Measurements from ENCODE around the gene APBA1.

The APBA1 gene

DNA sequence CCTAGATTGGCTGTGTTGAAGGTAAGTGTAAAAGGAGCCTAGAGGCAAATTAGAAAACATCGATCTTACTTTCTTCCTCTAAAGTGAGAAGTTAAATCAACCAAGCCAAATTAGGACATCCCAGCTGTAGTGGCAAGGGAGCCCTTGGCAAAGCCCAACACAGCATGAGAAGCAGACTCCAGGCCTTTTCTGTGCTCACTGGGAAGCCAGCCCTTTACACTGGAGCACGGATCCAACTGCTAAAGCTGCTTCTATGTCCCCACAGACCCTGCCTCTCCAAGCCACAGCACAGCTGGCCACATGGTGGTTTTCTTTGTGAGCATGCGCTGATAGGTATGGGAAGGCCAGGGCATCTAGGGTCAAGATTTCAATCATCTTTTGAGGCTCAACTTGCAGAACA is 94.1 kb downstream of the APBA1 start:
- no peak for DNase-seq (ENCODE audit: low read depth)

- no peak for DNase-seq (ENCODE audit: low read depth)
These were observed 95.0 kb downstream of the APBA1 start for GRCh38 chr9:69577123-69577522.

DNA sequence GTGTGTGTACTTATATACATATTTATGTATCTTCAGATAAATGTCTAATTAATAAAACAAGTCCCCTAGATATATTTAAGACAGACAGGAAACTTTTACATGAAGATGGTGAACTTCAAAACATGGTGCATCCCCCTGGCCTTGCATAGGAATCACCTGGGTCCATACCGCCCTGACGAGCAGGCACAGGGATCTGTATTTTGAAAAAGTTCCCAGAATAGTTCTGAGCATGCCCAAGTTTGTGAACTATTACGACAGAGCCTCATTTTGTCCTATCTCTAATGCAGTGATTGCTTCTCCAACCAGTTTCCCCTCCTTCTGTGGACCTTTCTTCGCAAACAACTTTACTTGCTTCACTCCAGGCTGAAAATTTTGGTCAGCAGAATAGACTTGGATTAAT is 98.1 kb downstream of the APBA1 start:
- no peak for DNase-seq (ENCODE audit: low read depth)

DNA sequence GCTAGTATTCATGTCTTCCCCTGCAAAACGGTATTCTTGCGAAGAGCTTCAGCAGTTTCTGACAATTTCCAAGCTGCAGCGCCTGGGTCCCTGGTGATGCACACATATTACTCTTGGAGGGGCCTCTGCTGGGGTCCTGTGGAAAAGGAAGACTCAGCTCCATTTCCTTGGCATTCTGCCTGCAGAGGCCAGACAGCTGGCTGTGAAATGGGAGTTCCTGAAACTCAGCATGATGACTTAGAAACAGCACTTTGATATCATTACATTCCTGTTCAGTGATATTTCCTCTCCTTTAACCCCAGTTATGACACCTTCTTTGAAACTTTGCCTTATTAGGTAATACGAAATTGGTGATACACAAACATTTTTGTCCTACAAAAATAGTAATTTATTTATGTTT is 98.5 kb downstream of the APBA1 start:
- DNase-seq (ENCODE audit: low read depth): no peak

- no peak for DNase-seq (ENCODE audit: low read depth)
These were observed 99.6 kb downstream of the APBA1 start for GRCh38 chr9:69572611-69573010.

DNA sequence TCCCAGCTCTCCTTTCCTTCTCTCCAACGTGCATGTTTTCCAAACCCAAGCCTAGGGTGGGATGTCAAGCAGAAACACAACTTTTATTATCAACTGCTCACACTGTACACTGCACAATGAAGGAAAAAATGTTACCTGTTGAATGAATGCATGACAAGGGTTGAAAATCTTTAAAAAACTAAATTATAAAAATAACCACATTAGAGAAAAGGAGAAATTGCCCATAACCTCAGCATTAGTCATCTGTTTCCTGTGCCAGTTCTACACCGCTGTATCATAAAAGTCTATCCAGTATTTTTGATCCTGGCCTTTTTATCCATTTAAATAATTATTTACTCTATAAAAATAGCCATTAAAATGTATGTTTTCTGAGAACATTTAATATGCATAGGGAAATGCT is 101.1 kb downstream of the APBA1 start:
- DNase-seq (ENCODE audit: low read depth): no peak

DNA sequence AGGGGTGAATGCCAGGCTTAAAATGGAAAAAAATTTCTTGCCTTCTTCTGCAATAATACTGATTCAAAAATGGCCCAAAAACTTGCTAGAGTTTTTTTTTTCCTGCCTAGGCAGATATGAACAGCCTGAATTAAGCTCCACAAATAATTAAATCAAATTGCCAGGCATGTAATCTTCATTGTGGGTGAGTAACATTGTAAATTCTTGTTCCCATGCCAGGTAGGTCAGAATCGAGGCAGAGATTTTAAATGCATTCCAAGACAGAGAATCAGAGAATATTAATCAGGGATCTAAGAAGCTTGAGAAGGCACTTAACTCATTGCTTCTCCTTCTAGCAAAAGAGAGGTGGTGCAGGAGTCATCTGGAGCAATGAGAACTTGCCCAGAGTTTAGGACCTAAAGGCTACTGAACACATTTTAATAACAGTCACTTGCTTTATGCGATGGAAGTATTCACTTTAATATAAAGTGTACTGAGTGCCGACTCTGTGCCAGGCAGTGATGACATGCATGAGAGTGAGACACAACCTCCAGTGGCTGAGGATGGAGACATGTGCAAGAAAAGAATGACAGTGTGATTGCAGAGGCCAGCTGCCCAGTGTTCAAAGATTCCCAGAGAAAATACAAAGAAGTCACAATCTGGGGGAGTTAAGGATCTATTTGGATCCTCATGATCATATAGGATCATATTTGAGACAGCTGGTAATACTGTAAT is 102.3 kb downstream of the APBA1 start:
- DNase-seq (ENCODE audit: low read depth): no peak

DNA sequence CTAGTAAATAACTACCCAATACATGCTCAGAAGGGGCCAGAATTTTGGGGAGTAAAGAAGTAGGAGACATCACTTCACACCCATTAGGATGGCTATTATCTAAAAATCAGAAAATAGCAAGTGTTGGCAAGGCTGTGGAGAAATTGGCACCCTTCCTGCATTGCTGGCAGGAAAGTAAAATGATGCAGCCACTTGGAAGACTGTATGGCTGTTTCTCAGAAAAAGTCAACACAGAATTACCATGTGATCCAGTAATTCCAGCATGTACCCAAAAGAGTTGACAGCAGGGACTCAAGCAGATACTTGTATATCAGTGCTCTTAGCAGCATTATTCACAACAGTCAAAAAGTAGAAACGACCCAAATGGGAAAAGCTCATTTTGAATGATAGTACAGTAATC is 107.6 kb downstream of the APBA1 start:
- DNase-seq (ENCODE audit: low read depth): no peak

GRCh38 chr9:69559126-69559525 is 113.0 kb downstream of the APBA1 start:
- no peak for DNase-seq (ENCODE audit: low read depth)

- DNase-seq (ENCODE audit: low read depth): no peak
These were observed 115.5 kb downstream of the APBA1 start for GRCh38 chr9:69556707-69557106.

- no peak for DNase-seq (ENCODE audit: low read depth)
These were observed 116.4 kb downstream of the APBA1 start for GRCh38 chr9:69555802-69556201.

DNA sequence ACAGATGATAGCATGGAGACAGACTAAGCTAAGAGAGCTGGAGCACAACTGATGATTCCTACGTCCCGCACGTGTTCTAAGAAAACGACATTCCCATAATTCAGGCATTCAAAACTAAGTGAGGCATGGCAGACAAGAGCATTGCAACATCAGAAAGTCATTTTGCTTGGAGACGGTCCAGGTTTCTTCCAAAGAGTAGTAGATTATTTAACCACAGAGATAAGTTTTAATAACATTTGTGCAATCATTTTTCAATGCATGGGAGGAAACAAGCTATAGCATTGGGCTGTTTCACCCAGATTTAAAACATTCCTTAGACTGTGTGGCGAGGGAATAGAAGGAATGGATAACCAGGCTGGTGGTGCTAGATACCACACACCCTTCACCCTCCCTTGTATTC is 117.2 kb downstream of the APBA1 start:
- peak; percentile 22 for DNase-seq (ENCODE audit: low read depth)

GRCh38 chr9:69549310-69550202 is 122.6 kb downstream of the APBA1 start:
- DNase-seq (ENCODE audit: low read depth): peak; percentile 21

GRCh38 chr9:69548681-69549080 is 123.5 kb downstream of the APBA1 start:
- DNase-seq (ENCODE audit: low read depth): no peak

DNA sequence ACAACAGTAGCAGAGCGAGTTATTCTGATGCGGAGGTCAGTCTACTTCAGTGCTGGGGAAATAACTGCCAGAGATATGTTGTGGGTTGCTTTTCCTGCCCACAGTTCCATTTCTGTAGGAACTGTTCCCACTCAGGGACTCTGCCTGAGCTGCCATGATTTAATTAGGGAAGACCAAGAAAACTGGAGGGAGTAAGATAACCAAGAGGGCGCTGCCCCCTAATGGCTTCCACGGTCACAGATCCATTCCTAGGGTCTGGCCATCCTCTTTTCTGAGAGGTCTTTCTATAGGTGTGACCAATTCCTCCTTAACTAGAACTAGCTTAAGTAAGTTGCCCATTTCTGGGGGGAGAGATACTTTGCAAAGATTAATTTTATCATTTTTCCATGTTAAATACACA is 125.9 kb downstream of the APBA1 start:
- DNase-seq (ENCODE audit: low read depth): no peak

DNA sequence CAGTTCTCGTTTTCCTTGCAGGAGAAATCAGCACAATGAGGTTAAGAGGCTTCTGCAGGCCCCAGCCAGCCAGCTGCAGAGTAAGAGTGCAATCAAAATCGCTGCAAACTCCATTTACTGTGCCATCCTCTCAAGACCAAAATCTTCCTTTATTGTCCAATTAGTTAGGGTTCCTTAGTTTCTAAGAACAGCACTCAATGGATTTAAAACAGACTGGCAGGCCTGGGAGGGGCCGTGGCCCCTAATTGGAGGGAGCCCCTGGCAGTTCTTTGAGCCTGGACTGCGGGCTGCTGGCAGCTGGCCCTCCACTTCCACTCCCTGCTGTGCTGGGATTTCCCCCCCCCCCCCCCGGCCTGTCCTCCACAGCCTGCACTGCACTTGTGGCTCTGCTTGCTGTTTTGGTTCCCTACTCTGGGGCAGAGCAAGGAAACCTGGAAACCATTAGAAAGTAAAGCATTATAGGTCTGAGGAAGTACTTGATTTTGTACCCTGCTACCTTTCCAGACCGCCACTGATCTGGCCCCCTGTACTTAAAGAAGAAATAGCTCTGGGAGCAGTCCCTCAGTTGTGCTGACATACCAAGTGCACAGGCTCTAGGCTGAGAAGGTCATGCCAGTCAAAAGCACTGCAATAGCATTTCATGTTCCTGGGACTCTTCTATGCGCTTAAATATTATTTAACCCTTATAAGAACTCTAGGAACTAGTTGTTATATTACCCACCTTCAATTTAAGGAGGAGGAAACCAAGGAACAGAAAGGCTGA is 129.0 kb downstream of the APBA1 start:
- DNase-seq (ENCODE audit: low read depth): no peak

DNA sequence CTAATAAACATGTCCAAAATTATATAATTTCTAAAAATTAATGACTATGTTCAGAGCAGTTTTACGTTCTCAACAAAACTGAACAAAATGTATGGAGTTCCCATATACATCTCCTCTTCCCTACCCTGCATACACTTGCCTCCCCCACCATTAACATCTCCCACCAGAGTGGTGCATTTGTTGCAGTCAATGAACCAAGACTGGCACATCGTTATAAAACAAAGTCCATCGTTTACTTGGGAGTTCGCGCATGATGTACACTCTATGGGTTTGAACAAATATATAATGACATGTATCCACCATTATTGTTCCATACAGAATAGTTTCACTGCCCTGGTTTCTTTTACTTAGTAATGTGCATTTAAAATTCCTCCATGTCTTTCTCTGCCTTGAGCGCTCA is 130.1 kb downstream of the APBA1 start:
- no peak for DNase-seq (ENCODE audit: low read depth)

- DNase-seq (ENCODE audit: low read depth): no peak
These were observed 136.3 kb downstream of the APBA1 start for GRCh38 chr9:69535911-69536310.

DNA sequence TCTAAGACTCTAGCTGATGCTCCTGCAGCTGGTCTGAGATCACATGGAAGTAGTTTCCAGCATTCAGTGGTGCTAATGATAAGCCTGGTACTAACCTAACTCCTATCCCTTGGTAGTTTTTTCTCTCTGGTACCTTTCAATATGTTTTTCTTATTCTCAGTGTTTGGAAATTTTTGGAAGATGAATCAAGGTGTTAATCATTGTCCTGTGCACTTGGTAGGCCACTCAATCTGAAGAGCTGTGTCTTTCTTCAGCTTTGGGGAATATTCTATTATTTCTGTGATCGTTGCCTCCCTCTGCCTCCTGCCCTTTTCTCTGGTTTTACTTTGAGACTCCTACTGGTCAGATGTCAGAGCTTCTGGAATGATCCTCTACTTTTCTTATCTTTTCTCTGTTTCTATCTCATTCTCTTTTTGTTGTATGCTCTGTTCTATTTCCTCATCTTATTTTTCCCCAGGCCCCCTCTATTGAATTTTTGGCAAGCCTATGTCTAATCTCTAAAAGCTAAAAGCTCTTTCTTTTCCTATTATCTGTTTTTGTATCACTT is 136.8 kb downstream of the APBA1 start:
- DNase-seq (ENCODE audit: low read depth): no peak

DNA sequence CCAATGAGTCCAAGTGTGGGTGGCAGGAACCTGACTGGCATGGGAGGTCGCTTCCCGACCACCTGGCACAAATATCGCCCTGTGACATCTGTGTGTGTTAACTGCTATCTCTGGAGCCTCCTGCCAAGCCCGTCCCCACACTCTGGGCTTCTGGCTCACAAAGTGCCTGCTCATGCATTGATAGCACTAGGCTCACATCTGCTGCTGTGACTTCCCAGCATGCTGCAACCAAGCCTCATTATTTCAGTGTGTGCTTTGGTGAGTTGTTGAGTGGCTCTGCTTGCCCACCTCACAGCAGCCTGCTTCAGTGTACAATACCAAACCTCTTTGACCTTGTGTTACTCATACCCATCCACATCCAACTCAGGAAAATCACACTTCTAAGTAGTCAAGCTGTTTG is 139.8 kb downstream of the APBA1 start:
- DNase-seq (ENCODE audit: low read depth): no peak

- no peak for DNase-seq (ENCODE audit: low read depth)
These were observed 144.7 kb downstream of the APBA1 start for GRCh38 chr9:69527454-69527853.

GRCh38 chr9:69526699-69527098 is 145.5 kb downstream of the APBA1 start:
- DNase-seq (ENCODE audit: low read depth): no peak

Measured in fibroblast of the conjunctiva (primary cell).